Stomach smooth muscle (tissue), 2 donors: Measurements from ENCODE around the gene TFDP1.

Experiments
- H3K27ac ChIP-seq: one replicate; pipeline ENCODE4 v1.7.0; 2013; ENCODE audit warnings: mild to moderate bottlenecking, low read length, inconsistent platforms
- H3K27me3 ChIP-seq, 2 donors: one replicate each; pipeline ENCODE4 v1.7.0; 2013; ENCODE audit warnings: low read length in 2 of 2; ENCODE audit not compliant: insufficient read depth in 2 of 2, control insufficient read depth in 1 of 2
- H3K36me3 ChIP-seq, 2 donors: one replicate each; pipeline ENCODE4 v1.7.0; 2013; ENCODE audit warnings: low read length in 2 of 2; ENCODE audit not compliant: control insufficient read depth in 2 of 2, insufficient read depth in 2 of 2
- H3K4me1 ChIP-seq: one replicate; pipeline ENCODE4 v1.7.0; 2013; ENCODE audit warnings: low read length; ENCODE audit not compliant: control insufficient read depth, insufficient read depth
- H3K4me3 ChIP-seq, 2 donors: one replicate each; pipeline ENCODE4 v1.7.0; 2013; ENCODE audit warnings: low read length in 2 of 2
- H3K9ac ChIP-seq, 2 donors: one replicate each; pipeline ENCODE4 v1.7.0; 2013; ENCODE audit warnings: low read length in 2 of 2, mild to moderate bottlenecking in 1 of 2
- H3K9me3 ChIP-seq, 2 donors: one replicate each; pipeline ENCODE4 v1.7.0; 2013; ENCODE audit warnings: low read length in 2 of 2; ENCODE audit not compliant: control insufficient read depth in 2 of 2
- donor health status: healthy.
- donor health status: Pancreatic carcinoma.

Gene TFDP1

DNA sequence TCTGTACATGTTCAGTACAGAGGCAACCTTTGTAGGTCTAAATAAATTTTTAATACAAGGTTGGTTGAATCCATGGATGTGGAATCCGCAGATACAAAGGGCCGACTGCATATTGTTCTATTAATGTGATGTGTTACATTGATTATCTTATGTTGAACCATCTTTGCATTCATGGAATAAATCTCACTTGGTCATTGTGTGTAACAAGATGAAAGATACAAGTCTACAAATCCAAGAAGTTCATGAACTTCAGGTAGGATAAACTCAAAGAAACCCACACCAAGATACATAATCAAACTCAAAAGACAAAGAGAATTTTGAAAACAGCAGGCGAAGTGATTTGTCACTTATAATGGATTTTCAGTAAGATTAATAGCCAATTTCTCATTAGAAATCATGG is 8.0 kb upstream of the TFDP1 start:
- H3K9me3 ChIP-seq: peaks cover 0 to 9% of the 10 kb centered on the region in 2 donors
- no peak overlapping the region for H3K27ac ChIP-seq
- H3K4me3 ChIP-seq: no peak overlapping the region
- H3K9ac ChIP-seq: no peak overlapping the region
- no peaks in the 10 kb centered on the region for H3K27me3 ChIP-seq
- no peaks in the 10 kb centered on the region for H3K36me3 ChIP-seq
- H3K4me1 ChIP-seq: peaks cover 4% of the 10 kb centered on the region

- Histone ChIP-seq H3K4me1 (peaks cover 4% of the 10 kb centered on the region), H3K27ac (no peak overlapping the region), H3K36me3 (no peaks in the 10 kb centered on the region), H3K9me3 (peaks cover 0 to 9% of the 10 kb centered on the region in 2 donors), H3K27me3 (no peaks in the 10 kb centered on the region), H3K9ac (no peak overlapping the region), H3K4me3 (no peak overlapping the region)
These were observed 6.6 kb upstream of the TFDP1 start for GRCh38 chr13:113577881-113578435.

- Histone ChIP-seq H3K27ac (no peak overlapping the region), H3K36me3 (no peaks in the 10 kb centered on the region), H3K27me3 (no peaks in the 10 kb centered on the region), H3K4me3 (no peak overlapping the region), H3K4me1 (peaks cover 8% of the 10 kb centered on the region), H3K9me3 (peaks cover 0 to 9% of the 10 kb centered on the region in 2 donors), H3K9ac (peak overlapping the region in 1 of 2 donors; percentile 13)
These were observed 4.9 kb upstream of the TFDP1 start for GRCh38 chr13:113579686-113580085.

DNA sequence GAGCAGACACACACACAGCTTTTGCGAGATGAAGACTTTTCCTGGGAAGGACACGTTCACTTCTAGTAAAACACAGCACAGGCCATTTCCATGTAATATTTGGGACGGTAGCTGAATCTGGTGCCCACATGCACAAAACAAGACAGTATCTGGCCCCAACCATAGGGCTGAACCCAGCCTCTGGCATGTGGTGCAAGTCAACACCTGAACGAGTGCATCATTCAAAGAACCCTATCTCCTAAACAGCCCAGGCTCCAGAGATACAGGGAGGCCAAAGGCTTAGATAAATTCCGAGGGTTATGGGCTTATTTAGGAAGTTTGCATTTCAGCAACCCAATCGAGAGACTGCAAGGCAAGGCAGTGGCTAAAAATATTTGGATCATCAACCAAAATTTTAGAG is 2.7 kb upstream of the TFDP1 start:
- H3K4me3 ChIP-seq: no peak overlapping the region
- peaks cover 5% of the 10 kb centered on the region in 2 donors for H3K36me3 ChIP-seq
- peaks cover 17% of the 10 kb centered on the region for H3K4me1 ChIP-seq
- H3K9ac ChIP-seq: no peak overlapping the region
- H3K27ac ChIP-seq: no peak overlapping the region
- peaks cover 0 to 2% of the 10 kb centered on the region in 2 donors for H3K9me3 ChIP-seq
- no peaks in the 10 kb centered on the region for H3K27me3 ChIP-seq

DNA sequence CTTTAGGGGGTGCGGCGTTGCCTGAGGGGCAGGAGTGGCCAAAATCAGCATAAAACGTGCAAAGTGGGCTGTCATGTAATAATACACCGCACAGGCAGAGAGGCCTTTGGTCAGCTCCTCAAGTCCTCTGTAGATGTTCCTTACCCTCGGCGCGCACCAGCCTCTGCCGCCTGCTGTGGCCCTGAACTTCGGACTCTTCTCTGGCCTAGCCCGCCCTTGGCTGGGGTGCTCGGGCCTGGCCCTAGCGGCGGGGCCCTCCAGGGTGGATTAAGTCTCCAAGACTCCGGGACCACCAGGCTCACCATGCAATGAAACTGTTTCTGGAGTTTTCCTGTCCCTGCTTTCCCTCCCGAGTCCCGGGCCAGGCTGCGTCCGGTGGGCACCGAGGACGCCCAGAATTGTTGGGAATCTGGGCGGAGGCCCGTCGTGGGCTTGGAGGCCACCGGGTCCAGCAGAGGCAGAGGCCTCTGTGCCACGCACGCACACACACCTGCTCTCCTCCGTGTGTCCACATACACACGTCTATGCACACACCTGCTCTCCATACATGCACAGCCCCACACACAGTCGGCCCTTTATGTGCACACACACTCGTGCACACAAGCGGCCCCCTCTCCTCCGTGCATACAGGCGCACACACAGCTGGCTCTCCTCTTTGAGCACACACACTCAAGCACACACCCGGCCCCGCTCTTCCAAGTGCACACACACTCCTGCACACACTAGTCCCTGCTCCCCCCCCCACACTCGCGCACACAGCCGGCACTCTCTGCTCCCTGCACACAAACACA is 1.5 kb upstream of the TFDP1 start:
- H3K4me1 ChIP-seq: peaks cover 17% of the 10 kb centered on the region
- no peaks in the 10 kb centered on the region for H3K27me3 ChIP-seq
- H3K9me3 ChIP-seq: no peaks in the 10 kb centered on the region
- no peak overlapping the region for H3K4me3 ChIP-seq
- peaks cover 6% of the 10 kb centered on the region in 2 donors for H3K36me3 ChIP-seq
- H3K9ac ChIP-seq: no peak overlapping the region
- H3K27ac ChIP-seq: no peak overlapping the region

DNA sequence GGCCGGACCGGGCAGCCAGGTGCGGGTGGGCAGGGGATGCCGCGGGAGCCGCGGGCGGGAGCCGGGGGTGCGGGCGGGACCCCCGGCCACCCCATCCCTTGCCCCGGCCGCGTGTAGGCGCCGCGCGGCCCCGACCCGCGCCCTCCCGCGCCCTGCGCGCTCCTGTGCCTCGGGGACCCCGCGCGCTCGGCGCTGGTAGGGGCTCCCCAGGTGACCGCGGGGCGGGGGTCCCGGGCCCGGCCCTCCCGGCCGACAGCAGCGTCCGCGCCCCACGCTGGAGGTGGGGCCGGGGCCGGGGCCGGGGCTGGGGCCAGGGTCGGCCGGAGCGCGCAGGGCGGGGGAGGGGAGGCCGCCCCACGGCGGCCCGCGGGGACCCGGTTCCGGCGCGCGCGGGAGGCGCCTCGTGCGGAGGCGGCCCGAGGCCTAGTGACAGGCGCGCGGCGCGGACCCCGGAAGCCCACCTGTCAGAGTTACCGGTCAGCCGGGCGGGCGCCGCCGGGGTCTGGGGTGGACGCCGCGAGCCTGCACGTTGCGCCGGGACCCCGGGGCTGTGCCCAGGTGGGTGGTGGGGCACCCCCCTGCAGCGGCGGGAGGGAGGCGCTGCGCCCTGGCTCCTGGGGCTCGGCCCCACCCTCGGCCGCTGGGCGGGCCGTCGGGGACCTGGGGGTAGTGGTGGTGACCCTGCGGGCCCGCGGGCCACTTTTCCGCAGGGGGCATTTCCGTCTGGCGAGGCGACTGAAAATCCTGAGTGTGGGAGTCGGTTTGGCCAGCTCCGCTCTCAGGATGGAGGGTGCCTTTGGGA is 518 bp downstream of the TFDP1 start:
- Histone ChIP-seq H3K9ac (peak overlapping the region; percentile 21 to 54), H3K27me3 (no peaks in the 10 kb centered on the region), H3K27ac (no peak overlapping the region)

GRCh38 chr13:113585896-113586295 is 1.3 kb downstream of the TFDP1 start:
- H3K4me3 ChIP-seq: peak overlapping the region; percentile 59 to 72
- no peaks in the 10 kb centered on the region for H3K27me3 ChIP-seq
- no peak overlapping the region for H3K27ac ChIP-seq
- peaks cover 13% of the 10 kb centered on the region for H3K4me1 ChIP-seq
- H3K9ac ChIP-seq: no peak overlapping the region
- no peaks in the 10 kb centered on the region for H3K9me3 ChIP-seq
- H3K36me3 ChIP-seq: peaks cover 6 to 15% of the 10 kb centered on the region in 2 donors

More for the DNA sequence above, 518 bp downstream of the TFDP1 start:
- H3K4me1 ChIP-seq: peaks cover 13% of the 10 kb centered on the region
- H3K4me3 ChIP-seq: peak overlapping the region; percentile 59 to 72
- no peaks in the 10 kb centered on the region for H3K9me3 ChIP-seq
- peaks cover 6 to 15% of the 10 kb centered on the region in 2 donors for H3K36me3 ChIP-seq

DNA sequence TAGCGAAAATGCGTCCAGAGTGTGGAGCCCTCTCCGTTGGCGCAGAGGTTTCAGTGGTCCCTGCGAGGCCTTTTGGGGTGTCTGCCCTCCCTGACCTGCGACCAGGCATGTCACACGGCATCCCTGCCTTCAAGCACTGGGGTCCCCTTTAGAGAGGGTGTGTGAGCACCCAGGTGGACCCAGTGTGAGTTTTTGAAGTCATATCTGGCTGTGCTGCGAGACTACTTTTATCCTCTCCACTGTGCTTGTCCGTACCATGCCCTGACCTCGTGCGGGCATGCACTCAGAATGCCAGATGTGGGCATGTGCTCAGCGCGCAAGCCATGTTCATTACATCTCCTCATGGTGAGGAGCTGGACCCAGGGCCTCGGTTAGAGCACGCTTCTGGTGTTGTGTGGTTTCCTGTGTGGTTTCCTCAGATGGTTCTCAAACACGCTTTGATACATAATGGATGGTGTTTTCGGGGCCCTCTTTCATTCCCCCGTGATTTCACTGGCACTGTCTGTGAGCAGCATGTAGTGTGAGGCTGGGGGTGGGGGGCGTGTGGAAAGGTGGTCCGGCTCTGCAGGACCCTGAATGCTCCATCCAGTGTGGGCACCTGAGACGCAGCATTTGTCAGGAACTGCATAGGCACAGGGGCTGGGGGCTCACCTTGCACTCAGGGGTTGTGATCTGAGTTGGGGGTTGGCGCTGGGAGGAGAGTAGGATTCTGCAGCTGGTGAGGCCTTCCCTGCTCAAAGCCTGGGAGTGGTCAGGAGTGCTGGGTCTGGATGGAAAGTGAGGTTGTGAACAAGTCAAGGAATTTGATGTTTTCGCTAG is 2.3 kb downstream of the TFDP1 start:
- peaks cover 13% of the 10 kb centered on the region for H3K4me1 ChIP-seq
- no peak overlapping the region for H3K9ac ChIP-seq
- peaks cover 6 to 15% of the 10 kb centered on the region in 2 donors for H3K36me3 ChIP-seq
- no peaks in the 10 kb centered on the region for H3K9me3 ChIP-seq
- H3K27me3 ChIP-seq: no peaks in the 10 kb centered on the region
- H3K27ac ChIP-seq: no peak overlapping the region
- no peak overlapping the region for H3K4me3 ChIP-seq

DNA sequence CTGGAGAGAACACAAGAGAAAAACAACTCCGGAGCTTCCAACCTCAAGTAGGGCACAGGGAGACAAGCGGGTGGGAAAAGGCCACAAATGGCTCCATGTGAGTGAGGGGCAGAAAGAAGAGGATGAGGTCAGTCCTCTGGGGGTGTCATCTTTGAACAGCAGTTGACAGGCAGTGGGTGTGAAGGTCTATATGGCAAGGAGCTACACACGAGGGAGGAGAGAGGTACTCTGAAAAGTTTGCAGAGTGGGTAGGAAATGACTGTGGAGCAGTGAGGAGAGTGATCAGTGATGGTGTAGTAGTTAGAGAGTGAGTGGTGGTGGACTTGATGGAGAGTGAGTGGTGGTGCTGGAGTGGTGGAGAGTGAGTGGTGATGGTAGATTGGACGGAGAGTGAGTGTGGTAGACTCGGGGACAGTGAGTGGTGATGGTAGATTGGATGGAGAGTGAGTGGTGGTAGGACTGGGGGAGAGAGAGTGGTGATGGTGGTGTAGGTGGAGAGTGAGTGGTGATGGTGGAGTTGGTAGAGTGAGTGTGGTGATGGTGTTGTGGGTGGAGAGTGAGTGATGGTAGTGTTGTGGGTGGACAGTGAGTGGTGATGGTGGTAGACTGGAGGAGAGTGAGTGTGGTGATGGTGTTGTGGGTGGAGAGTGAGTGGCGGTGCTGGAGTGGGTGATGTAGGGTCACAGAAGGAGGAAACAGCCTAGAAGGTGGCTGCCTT is 4.0 kb downstream of the TFDP1 start:
- Histone ChIP-seq H3K4me1 (peaks cover 13% of the 10 kb centered on the region), H3K36me3 (peaks cover 6 to 15% of the 10 kb centered on the region in 2 donors), H3K9me3 (no peaks in the 10 kb centered on the region), H3K4me3 (no peak overlapping the region), H3K27ac (no peak overlapping the region), H3K9ac (no peak overlapping the region), H3K27me3 (no peaks in the 10 kb centered on the region)
